Measurements from ENCODE around the gene DLGAP1. TPM values are rescaled to one million over a fixed set of nuclear protein-coding genes. Genes with fewer than 3 reads are reported as not detected.

Gene DLGAP1
- total and polyA plus RNA-seq, 2 of the 4 experiments (the other 2 are of a cell fraction), result under 0.01 to 0.09 TPM

- no peak overlapping the region for H3K14ac ChIP-seq (replicated peaks; ENCODE audit: low read depth, low read length)
- DNase-seq (no peak), ATAC-seq (ENCODE audit: low read depth) (no peak)
- H3K4ac ChIP-seq (ENCODE audit: low read depth, low read length), result no peak overlapping the region
- no TSS peak for BruUV-seq (replicated peaks)
- no peak overlapping the region for H3K27ac ChIP-seq (ENCODE audit: insufficient read depth, low read length)
- no peak overlapping the region; the same call in 1 of the 2 replicates for H4K5ac ChIP-seq (ENCODE audit: low read depth, low read length)
- H3K27me3 ChIP-seq (ENCODE audit: control insufficient read depth, insufficient read depth, low read length), result no peaks in the 10 kb centered on the region
- TF ChIP-seq MAZ (IDR thresholded peaks at IDR 0.05; ENCODE audit: borderline replicate concordance, low read depth, low read length), result no peak
- no peak for TF ChIP-seq NFE2L2 (IDR thresholded peaks at IDR 0.05; ENCODE audit: low read depth, low read length)
- TF ChIP-seq, protein P1, sequence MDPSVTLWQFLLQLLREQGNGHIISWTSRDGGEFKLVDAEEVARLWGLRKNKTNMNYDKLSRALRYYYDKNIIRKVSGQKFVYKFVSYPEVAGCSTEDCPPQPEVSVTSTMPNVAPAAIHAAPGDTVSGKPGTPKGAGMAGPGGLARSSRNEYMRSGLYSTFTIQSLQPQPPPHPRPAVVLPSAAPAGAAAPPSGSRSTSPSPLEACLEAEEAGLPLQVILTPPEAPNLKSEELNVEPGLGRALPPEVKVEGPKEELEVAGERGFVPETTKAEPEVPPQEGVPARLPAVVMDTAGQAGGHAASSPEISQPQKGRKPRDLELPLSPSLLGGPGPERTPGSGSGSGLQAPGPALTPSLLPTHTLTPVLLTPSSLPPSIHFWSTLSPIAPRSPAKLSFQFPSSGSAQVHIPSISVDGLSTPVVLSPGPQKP (IDR thresholded peaks at IDR 0.05; ENCODE audit: borderline replicate concordance, low read depth, low read length), result no peak
- TF ChIP-seq CHD1 (IDR thresholded peaks at IDR 0.05; ENCODE audit: low read depth, low read length), result no peak
- TF ChIP-seq CEBPB (IDR thresholded peaks at IDR 0.05; ENCODE audit: low read depth, low read length), result no peak
- no peak for TF ChIP-seq FOS (IDR thresholded peaks at IDR 0.05; ENCODE audit: low read depth, low read length)
- TF ChIP-seq, protein P2, sequence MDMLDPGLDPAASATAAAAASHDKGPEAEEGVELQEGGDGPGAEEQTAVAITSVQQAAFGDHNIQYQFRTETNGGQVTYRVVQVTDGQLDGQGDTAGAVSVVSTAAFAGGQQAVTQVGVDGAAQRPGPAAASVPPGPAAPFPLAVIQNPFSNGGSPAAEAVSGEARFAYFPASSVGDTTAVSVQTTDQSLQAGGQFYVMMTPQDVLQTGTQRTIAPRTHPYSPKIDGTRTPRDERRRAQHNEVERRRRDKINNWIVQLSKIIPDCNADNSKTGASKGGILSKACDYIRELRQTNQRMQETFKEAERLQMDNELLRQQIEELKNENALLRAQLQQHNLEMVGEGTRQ (IDR thresholded peaks at IDR 0.05; ENCODE audit: low read depth, low read length), result no peak
- TF ChIP-seq RFX5 (IDR thresholded peaks at IDR 0.05; ENCODE audit: low read depth, low read length), result no peak
- TF ChIP-seq, protein P3, sequence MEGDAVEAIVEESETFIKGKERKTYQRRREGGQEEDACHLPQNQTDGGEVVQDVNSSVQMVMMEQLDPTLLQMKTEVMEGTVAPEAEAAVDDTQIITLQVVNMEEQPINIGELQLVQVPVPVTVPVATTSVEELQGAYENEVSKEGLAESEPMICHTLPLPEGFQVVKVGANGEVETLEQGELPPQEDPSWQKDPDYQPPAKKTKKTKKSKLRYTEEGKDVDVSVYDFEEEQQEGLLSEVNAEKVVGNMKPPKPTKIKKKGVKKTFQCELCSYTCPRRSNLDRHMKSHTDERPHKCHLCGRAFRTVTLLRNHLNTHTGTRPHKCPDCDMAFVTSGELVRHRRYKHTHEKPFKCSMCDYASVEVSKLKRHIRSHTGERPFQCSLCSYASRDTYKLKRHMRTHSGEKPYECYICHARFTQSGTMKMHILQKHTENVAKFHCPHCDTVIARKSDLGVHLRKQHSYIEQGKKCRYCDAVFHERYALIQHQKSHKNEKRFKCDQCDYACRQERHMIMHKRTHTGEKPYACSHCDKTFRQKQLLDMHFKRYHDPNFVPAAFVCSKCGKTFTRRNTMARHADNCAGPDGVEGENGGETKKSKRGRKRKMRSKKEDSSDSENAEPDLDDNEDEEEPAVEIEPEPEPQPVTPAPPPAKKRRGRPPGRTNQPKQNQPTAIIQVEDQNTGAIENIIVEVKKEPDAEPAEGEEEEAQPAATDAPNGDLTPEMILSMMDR (conservative IDR thresholded peaks at IDR 0.05; ENCODE audit: low read depth, low read length), result no peak
- no peak for TF ChIP-seq MAFK (IDR thresholded peaks at IDR 0.05; ENCODE audit: low read depth, low read length)
- H2BK5ac ChIP-seq (ENCODE audit: low read depth, low read length, poor library complexity, severe bottlenecking), result no peak overlapping the region
- no peak overlapping the region for H3K4me2 ChIP-seq (ENCODE audit: low read depth, low read length)
- 0 out of 4 replicates have a peak overlapping the region, but pooled peaks of 1 of the 2 experiments have one; percentile 38 for H4K8ac ChIP-seq (ENCODE audit: low read depth in 2 of 2, low read length in 2 of 2)
- H3K36me3 ChIP-seq (ENCODE audit: control insufficient read depth, insufficient read depth, low read length), result no peaks in the 10 kb centered on the region
- intact Hi-C loops (cut with micrococcal nuclease), result no loop called here
- H2AFZ ChIP-seq (replicated peaks; ENCODE audit: low read length, poor library complexity), result no peak overlapping the region
- peaks cover 3% of the 10 kb centered on the region; the same call in 1 of the 2 replicates for H3K9me3 ChIP-seq (ENCODE audit: control insufficient read depth, insufficient read depth, low read length)
- H3K79me1 ChIP-seq (ENCODE audit: low read depth in 1 of 2, low read length in 2 of 2), result peaks cover 0 to 3% of the 10 kb centered on the region in 2 experiments; a peak in 1 of 4 replicates
- H2BK15ac ChIP-seq (ENCODE audit: low read depth, low read length), result no peak overlapping the region
- H3K9ac ChIP-seq (ENCODE audit: low read depth, low read length), result no peak overlapping the region
- no peak overlapping the region for H3K18ac ChIP-seq (ENCODE audit: low read depth, low read length)
- CTCF ChIA-PET, result no interaction called here
- no peak overlapping the region; the same call in 1 of the 2 replicates for H4K91ac ChIP-seq (ENCODE audit: insufficient read depth, low read depth, low read length)
- POLR2A ChIA-PET (ENCODE audit: unreplicated experiment), result no interaction called here
- no peak overlapping the region for H2BK120ac ChIP-seq (ENCODE audit: low read depth, low read length)
- WGBS, 2 experiments (ENCODE audit: extremely low coverage in 2 of 2, insufficient read length in 1 of 2), result 92% methylated on average over 2 of the region's 6 CpGs; no CpG with 5 or more reads in 1 of the 2 experiments
- peaks cover 15% of the 10 kb centered on the region for H3K4me1 ChIP-seq (ENCODE audit: control insufficient read depth, insufficient read depth, low read length)
- peak overlapping the region; percentile 53; the same call in 1 of the 2 replicates for H2BK20ac ChIP-seq (ENCODE audit: low read depth, low read length)
- H2AK5ac ChIP-seq (ENCODE audit: low read depth, low read length), result peak overlapping the region; percentile 90
- H3K56ac ChIP-seq (ENCODE audit: extremely low read depth, insufficient read depth, low read length), result no peak overlapping the region
- in situ Hi-C loops (cut with MboI; ENCODE audit: low sequenced_read_pairs), result loop anchor here (25.0 kb wide), 1 partner anchor 629 kb away; no protein-coding TSS in a partner anchor
- H4K20me1 ChIP-seq (ENCODE audit: insufficient read depth, low read length), result no peaks in the 10 kb centered on the region
- no peak overlapping the region for H3K23ac ChIP-seq (ENCODE audit: low read depth, low read length)
- H3K4me3 ChIP-seq (ENCODE audit: insufficient read depth, low read depth, low read length), result no peak overlapping the region
- 0 out of 2 replicates have a peak, but pooled peaks cover 4% of the 10 kb centered on the region for H3K9me1 ChIP-seq (ENCODE audit: insufficient read depth, low read length)
- no peak overlapping the region for H2AK9ac ChIP-seq (replicated peaks; ENCODE audit: low read depth, low read length, poor library complexity)
- dilution Hi-C loops (cut with HindIII; ENCODE audit: low sequenced_read_pairs, unreplicated experiment), result no loop called here
Measured at GRCh38 chr18:3616142-3616541, 839.0 kb downstream of the DLGAP1 start.
